Left forelimb (tissue), 1 donor: Measurements from ENCODE around the gene SDCCAG8.

Experiments
- DNase-seq: peaks from one replicate; pipeline ENCODE4 v3.0.0-alpha.2; 2018; ENCODE audit warnings: low spot score

Gene SDCCAG8

GRCh38 chr1:243483071-243483771 is 227.4 kb downstream of the SDCCAG8 start:
- no peak for DNase-seq

- DNase-seq: no peak
Measured at GRCh38 chr1:243483952-243484351, 228.1 kb downstream of the SDCCAG8 start.

GRCh38 chr1:243487036-243487648 is 231.3 kb downstream of the SDCCAG8 start:
- DNase-seq: no peak

- no peak for DNase-seq
Measured at GRCh38 chr1:243487649-243488227, 231.9 kb downstream of the SDCCAG8 start.

GRCh38 chr1:243488459-243489157 is 232.8 kb downstream of the SDCCAG8 start:
- DNase-seq: no peak

GRCh38 chr1:243489158-243489527 is 233.3 kb downstream of the SDCCAG8 start:
- no peak for DNase-seq

GRCh38 chr1:243489681-243490546 is 234.1 kb downstream of the SDCCAG8 start:
- no peak for DNase-seq

GRCh38 chr1:243490748-243491686 is 235.2 kb downstream of the SDCCAG8 start:
- DNase-seq: no peak

GRCh38 chr1:243493156-243494129 is 237.6 kb downstream of the SDCCAG8 start:
- DNase-seq: no peak

- DNase-seq: no peak
Measured at GRCh38 chr1:243494741-243495431, 239.0 kb downstream of the SDCCAG8 start.

- DNase-seq: no peak
Measured at GRCh38 chr1:243495442-243496186, 239.8 kb downstream of the SDCCAG8 start.

GRCh38 chr1:243496187-243496646 is 240.4 kb downstream of the SDCCAG8 start:
- no peak for DNase-seq

- no peak for DNase-seq
Measured at GRCh38 chr1:243496806-243497205, 241.0 kb downstream of the SDCCAG8 start.

GRCh38 chr1:243497939-243498681 is 242.3 kb downstream of the SDCCAG8 start:
- DNase-seq: no peak

- no peak for DNase-seq
Measured at GRCh38 chr1:243499248-243499647, 243.4 kb downstream of the SDCCAG8 start.

GRCh38 chr1:243499711-243500110 is 243.9 kb downstream of the SDCCAG8 start:
- DNase-seq: no peak

- no peak for DNase-seq
Measured at GRCh38 chr1:243500512-243500911, 244.7 kb downstream of the SDCCAG8 start.
